ENCODE data around the gene CRKL.
"Not testable (repeated sequence)": the region's sequence is repeated elsewhere in the genome, so short reads cannot be mapped to it uniquely, and the experiment has no call there.

CRKL gene, protein sequence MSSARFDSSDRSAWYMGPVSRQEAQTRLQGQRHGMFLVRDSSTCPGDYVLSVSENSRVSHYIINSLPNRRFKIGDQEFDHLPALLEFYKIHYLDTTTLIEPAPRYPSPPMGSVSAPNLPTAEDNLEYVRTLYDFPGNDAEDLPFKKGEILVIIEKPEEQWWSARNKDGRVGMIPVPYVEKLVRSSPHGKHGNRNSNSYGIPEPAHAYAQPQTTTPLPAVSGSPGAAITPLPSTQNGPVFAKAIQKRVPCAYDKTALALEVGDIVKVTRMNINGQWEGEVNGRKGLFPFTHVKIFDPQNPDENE

DNA sequence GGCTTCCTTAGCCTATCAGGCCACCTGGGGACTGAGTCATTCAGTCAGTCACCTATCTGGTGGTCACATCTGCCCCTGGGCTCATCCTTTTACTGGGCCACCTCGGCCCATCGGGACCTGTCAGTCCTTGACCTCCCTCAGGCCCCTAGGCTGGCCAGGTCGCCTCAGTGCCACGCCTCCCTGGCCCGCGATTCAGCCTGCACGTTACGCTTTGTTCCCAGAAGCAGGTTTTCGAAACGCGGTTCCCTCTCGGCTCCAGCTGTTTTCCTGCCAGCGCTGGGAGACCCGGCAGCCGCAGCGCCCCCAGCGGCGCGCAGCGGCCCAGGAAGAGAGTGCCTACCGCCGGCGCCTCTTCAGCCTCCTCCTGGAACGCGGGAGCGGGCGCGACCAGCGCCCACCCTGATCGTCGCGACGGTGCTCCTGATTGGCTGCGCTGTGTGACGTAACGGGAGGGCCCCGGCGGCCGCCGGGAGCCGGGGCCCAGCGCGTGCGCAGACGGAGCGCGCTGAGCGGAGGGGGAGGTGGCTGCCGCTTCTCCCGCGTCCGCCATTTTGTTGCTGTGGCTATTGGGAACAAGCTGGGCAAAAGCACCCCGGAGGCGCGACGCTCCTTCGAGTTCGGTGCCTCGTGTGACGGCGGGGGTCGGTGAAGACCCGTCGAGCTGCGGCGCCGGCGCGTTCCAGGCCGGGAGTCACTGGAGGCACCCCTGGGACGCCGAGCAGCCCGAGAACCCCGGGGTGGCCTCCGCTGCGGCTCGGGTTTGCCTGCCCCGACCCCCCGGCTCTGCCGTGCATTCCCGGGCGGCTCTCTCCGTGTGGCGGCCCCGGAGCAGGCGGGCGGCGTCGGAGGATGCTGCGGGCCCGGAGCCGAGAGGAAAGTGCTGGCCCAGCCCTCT, at the start of gene CRKL:
Gene CRKL (plus strand): TSS at position 492 of the 895 bp plus-strand sequence. CDS start 528 bp downstream, outside the sequence.
- DNase-seq = peak; percentile 93 to 97

DNA sequence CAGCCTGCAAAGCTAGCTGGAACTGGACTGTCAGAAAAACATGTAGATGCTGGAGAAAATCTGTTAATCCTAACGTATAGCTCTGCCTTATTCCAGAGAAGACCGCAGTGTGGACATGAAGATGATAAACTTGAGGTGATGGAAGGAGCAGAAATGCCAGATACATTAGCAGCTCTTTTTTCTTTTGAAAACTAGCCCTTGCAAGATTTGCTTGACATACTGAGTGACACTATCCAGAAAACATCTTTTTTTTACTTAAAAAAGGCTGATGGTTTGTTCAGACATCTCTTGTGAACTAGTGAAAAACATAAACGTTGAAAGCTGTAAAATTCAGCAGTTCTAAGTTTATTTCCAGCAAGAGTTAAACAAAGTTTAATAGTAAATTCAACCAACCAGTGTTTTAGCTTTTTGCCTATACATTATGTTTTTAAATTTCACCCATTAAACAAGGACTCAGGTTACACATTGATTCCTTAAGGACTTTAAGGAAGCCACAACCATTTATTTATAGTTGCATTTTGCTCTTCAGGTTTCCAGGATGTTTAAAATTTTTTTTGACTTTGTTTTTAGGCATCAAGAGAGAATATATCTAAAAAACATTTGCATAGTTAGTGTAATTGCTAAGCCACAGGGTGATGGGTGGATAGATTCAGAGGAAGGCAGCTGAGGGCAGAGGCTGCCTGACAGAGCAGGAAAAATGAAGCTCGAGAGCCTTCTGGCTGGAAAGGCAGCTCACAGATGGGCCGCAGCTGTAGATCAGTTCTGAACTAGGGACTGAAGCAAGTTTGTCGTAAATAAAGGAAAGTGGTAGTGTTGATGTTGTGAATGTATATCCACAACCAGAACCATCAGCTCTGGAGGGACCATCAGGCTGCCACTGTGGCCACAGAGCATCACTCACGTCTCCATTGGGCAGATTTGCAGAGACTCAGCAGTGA, 48.9 kb upstream of the CRKL start:
- DNase-seq = no peak

DNA sequence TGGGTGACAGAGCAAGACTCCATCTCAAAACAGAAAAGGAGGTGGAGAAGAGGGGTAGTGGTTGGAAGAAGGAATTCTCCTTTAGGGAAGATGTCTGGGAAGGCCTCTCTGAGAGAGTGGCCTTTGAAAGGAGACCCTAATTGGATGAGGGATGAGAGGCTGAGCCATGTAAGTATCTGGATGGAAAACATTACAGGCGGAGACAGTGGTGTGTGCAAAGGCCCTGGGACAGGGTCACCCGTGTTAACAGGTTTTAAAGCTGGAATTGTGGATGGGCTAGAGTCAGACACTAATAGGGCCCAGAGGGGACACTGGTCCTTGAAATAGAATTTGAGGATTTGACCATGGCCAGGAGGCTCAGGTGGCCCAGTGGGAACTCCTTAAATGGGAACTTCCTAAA, 48.0 kb upstream of the CRKL start:
- no peak for DNase-seq

DNA sequence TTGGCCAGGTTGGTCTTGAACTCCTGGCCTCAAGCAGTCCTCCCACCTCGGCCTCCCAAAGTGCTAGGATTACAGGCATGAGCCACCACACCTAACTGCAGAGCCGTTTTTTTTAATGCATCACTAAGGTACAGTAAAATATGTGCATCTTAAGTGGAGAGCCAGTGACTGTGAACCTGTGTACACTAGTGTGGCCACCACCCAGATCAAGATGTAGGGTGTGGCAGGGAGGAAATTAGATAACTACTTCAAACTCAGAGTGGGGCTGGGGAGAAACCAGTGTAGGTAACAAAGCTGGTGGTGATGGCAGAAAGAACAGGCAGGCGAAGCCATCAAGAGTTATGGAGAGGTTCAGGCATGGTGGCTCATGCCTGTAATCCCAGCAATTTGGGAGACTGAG, 44.0 kb upstream of the CRKL start:
- no peak for DNase-seq

DNA sequence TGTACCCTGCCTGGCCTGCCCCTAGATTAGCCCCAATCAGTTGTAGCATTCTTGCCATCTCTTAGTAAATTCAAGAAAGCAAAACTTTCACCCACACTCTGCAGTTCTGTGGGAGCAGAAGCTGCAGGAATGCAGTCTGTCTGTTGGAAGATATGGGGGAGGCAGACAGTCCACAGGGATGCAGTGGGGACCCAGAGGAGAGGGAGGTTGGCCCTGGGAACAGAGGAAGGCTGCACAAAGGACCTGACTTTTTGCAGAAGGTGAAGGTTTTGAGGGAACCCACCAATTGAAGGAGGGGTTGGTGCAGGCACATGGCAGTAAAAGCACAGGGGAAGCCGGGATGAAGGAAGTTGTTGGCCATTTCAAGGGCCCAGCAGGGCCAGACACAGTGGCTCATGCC, 41.9 kb upstream of the CRKL start:
- DNase-seq = no peak

DNA sequence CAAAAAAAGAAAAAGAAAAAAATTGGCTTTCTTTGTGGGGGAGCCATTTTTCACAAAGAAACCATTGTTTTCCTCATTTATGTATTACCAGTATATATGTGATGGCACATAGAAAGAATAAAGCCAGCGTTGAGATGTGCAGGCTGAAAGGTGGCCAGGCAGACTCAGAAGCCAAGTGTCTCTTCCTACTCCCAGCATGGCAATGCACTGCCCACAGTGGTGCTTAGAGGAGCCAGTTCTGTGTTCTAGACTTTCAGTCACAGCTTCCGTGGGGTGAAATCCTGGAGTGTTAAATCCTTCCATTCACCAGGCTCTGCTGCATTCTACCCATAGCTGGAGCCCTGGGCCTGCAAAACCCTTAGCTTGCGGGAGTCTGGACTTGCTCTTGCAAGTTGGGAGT, 39.5 kb upstream of the CRKL start:
- no peak for DNase-seq

DNA sequence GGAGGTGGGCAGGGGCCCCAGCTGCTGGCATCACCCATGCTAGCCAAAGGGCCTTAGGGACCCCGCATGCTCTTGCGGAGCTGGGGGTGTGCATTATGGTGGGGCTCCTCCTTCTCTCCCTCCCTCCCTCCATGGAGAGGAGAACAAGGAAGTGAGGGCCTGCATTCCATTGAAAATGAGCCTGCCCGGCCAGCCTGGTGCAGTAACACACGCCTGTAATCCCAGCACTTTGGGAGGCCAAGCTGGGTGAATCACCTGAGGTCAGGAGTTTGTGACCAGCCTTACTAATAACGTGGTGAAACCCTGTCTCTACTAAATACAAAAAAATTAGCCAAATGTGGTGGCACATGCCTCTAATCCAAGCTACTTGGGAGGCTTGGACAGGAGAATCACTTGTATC, 36.0 kb upstream of the CRKL start:
- no peak for DNase-seq

DNA sequence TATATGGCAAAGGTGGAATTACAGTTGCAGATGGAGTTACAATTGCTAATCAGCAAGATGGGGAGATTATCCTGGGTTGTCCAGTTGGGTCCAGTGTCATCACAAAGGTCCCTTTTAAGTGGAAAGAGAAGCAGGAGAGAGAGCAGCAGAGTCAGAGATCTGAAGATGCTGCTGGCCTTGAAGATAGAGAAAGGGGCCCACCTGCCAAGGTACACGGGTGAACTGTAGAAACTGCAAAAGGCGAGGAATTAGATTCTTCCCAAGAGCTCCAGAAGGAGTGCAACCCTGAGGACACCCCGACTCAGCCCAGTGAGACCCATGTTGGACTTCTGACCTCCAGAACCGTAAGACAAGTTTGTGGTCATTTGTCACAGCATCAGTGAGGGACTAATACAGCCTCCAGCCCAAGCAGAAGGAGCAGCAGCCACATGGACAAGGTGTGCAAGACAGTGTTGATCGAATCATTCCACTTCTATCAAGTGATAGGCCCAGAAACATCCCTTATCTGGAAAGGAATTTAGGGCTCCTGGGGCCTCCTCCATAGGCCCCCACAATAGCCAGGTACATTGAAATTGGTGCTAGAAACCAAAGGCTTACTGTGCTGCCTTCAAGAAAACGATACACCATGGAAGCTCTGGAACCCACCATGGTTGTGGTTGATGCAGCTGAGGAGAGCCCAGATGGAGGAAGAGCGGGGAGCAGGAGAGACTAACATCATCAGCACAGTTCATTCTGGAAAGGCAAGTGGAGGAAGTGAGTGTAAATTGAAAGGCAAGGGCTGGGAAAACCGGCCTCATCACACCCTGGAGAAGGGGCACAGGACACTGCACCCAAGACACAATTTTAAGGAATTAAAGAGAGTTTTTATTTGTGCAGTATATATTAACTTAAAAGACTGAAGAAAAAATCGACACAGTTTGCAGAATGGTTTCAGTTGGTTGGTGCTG, 35.1 kb upstream of the CRKL start:
- DNase-seq = no peak

DNA sequence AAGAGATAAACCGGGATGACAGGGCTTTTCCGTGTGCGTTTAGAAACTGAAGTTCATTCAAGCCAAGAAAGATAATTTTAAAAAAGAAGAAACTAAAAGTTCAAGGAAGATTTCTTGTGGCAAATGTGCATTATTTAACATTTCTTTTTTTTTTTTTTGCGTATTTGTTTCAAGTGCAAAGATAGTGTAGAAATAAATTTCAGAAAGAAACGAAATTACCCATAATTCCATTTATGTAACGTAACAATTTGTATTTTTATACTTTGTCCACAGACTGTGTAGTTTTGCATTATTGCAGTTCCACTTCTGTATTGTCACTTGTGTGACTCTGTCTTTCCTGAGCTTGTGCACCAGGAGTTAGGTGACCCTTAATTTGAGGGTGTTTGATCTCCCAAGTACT, 34.4 kb upstream of the CRKL start:
- DNase-seq = no peak

DNA sequence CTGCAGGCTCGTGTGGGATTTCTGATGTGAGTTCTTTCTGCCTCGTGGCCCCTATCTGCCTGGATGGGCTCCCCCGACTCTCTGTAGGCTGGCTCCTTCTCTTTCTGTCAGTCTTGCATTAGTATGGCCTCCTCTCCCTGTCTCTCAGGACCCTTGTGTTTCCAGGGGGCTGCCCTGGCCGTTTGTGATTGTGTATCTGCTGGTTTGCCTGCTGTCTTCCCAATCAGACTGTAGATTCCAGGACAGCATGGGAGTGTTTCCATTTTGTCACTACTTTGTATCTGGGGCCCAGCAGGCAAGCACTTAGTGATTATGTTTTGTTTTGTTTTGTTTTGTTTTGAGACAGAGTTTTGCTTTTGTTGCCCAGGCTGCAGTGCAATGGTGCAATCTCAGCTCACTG, 32.8 kb upstream of the CRKL start:
- DNase-seq = no peak

DNA sequence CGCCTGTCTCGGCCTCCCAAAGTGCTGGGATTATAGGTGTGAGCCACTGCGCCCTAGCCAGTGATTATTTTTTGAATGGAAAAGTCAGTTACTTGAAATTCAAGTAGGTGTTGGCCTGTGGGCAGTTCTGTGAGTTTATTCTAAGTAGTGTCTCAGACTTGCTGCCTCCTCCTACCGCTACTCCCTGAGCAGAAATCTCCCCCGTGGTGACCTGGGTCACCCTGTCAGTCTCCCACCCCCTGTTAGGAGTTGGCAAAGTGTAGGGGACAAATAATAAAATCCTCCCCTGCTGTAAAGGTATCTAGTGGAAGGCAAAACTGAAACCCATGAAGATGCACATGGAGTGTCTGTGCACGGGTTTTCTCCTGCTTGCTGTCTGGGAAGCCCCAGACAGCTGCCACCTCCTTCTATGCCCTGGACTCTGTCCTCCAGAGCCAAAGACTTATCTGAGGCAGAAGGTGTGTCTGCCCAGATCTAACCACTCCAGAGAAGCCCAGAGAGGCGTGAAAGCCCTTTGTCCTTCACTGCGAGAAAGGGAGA, 32.1 kb upstream of the CRKL start:
- DNase-seq = no peak

DNA sequence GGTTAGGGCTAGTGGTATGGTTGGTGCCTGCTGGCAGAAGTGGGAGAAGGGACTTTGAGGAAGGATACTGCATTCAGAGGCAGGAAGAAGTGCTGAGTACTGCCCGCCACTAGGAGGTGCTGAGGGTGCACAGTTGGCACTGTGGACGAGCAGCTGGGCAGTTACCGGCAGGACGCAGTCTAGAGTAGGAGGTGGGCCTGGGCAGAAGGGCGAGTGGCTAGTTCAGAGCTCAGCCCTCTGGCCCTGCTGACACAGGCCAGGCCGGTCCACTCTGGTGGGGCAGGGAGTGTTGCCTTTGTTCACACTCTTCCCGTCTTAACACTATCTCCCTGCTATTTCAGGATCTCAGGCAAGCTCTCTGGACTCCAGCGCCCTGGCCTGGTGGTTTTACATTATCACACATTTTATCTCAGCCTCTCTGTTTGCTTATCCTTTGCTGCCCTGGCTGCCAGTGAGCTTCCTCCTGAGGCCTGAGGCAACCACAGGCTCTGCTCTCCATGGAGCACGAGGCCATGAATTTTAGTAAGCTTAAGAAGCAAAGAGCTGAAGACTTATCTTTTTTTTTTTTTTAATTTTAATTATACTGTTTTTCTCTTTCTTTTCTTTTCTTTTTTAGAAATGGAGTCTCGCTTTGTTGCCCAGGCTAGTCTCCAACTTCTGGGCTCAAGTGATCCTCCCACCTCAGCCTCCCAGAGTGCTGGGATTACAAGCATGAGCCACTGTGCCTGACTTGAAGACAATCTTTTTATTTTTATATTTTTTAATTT, 31.5 kb upstream of the CRKL start:
- DNase-seq = peak; percentile 61 to 68

DNA sequence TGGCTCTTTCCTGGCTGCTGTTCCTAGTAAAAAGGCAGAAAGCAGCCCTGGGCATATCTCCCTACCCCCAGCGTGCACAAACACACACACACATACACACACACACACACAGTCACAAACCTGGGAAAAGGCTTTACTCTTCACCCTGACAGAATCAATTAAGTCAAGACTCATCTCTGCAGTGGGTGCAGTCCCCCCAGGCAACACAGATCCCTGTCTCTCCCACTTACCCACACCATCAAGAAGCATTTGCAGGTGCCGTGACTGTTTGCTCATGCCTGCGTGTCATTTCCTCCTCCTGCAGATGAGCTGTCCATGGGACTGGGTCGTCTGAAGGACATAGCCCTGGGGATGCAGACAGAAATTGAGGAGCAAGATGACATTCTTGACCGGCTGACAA, 29.8 kb upstream of the CRKL start:
- no peak for DNase-seq

DNA sequence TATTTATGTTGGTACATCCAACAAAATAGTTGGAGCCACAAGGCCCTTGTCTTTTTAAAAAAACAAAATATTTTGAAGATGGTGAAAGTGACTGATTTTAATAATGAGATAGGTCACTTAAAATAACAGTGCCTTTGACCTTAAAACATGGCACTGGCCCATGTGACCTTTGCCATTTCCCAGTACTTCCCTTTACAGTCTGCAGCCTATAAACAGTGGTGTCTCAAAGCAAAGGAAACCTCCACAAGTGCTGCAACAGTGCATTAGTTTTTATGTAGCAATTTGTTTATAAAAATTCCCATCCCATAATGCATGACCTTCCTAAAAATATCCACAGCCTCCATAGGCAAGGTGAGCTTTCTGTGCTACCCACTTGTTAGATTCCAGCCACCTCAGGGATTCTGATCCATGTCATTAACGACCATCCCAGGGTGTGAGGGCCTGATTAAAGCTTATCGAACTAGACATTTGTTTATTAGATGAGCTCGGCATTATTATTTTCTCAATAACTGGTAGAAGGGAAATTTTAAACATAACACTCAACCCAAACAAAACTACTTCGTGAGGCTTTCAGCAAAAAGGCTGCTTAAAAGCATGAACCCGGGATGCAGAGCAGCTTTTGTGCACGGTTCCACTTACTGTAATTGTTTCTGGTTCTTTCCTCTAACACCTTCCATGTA, 28.0 kb upstream of the CRKL start:
- DNase-seq = no peak

DNA sequence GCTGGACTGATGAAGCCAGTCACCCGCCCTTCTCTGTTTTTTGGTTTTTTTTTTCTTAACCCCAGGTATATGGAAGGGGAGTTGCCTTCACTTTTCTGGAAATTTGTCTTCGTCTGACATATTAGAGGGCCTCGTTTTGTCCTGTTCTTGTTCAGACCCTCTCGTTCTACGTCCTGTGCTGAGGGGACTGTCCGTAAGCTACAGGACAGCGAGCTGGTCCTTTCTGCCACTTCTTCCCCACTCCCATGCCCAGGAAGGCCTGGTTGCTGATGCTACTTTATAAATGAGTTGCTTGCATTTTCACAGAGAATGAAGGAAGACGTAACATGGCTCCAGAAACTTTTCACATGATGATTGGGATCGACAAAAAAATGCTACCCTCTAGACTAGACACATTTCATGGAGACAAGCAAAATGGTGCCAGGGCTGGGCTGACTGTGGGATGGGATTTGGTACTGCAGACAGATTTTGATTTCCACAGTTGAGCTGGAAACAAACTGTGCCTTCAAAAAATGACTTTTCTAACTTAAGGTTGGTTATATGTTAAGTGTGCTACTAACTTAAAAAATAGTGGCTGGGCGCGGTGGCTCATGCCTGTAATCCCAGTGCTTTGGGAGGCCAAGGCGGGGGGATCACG, 27.2 kb upstream of the CRKL start:
- DNase-seq = no peak

DNA sequence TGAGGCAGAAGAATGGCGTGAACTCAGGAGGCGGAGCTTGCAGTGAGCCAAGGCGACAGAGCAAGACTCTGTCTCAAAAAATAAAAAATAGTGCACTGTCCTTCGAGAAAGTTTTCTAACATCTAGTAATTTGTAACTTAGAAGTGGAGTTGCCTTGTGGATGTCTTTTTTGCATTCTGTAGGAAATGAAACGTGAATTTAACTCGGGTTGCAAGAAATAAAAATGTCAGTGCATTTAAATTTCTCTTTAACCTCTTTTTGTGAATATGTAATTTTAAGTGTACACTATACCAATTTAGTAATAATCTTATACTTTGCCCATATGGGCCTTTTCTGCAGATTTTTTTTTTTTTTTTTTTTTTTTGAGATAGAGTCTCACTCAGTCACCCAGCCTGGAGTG, 26.2 kb upstream of the CRKL start:
- DNase-seq = no peak

DNA sequence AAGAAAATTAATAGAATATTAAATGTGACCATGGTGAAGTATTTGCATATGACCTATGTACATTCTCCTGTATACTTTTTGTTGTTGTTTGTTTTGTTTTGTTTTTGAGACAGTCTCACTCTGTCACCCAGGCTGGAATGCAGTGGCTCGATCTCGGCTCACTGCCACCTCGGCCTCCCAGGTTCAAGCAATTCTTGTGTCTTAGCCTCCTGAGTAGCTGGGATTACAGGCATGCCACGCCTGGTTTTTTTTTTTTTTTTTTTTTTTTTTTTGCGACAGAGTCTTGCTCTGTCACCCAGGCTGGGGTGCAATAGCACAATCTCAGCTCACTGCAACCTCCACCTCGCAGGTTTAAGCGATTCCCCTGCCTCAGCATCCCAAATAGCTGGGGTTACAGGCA, 19.5 kb upstream of the CRKL start:
- not testable (repeated sequence) for DNase-seq

DNA sequence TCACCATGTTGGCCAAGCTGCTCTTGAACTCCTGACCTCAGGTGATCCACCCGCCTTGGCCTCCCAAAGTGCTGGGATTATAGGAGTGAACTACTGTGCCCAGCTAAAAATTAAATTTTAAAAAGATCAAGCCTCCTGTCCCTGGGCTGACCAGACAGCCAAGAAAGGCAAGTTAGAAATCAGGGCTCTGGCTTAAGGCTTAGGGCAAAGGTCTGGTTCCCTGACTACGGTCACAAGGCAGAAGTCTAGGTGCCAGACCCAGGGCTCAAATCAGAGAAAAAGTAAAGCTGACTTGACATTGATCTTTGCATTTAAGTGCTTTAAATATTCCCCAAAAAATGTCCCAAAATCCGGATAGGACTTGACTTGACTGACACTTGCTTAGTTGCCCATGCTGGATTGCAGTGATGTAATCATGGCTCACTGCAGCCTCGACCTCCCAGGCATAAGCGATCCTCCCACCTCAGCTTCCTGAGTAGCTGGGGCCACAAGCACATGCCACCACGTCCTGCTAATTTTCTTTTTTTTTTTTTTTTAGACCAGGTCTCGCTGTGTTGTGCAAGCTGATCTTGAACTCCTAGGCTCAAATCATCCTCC, 17.3 kb upstream of the CRKL start:
- no peak for DNase-seq
